ENCODE results near the gene ST3GAL2.
A peak's percentile ranks its signal among the peaks of the same experiment; 100 is the strongest.

ST3GAL2 gene

GRCh38 chr16:70432356-70432722 lies 6.6 kb downstream of the ST3GAL2 start:
- H2BK12ac ChIP-seq (ENCODE audit: low read length in 2 of 2): peak overlapping the region in 1 of 2 experiments; percentile 66
- H3K4ac ChIP-seq (ENCODE audit: low read depth in 1 of 2, low read length in 2 of 2): no peak overlapping the region
- H3K4me3 ChIP-seq (ENCODE audit: insufficient read depth in 1 of 2, low read depth in 1 of 2, low read length in 2 of 2): no peak overlapping the region
- no peaks in the 10 kb centered on the region for H3K9me3 ChIP-seq (ENCODE audit: control insufficient read depth, low read length)
- H3K27ac ChIP-seq (ENCODE audit: low read length, poor library complexity, severe bottlenecking): peak overlapping the region; percentile 60
- H3K23ac ChIP-seq (ENCODE audit: low read length in 2 of 2): peak overlapping the region in 1 of 2 experiments; percentile 16
- peaks cover 56% of the 10 kb centered on the region for H3K4me1 ChIP-seq (ENCODE audit: control insufficient read depth, insufficient read depth, low read depth, low read length)
- H3K4me2 ChIP-seq (ENCODE audit: low read length, poor library complexity, severe bottlenecking): no peak overlapping the region
- no peak overlapping the region for H3K14ac ChIP-seq (ENCODE audit: low read length in 2 of 2)
- peak overlapping the region; percentile 73 for H2BK15ac ChIP-seq (ENCODE audit: low read depth, poor library complexity, severe bottlenecking)
- H2BK5ac ChIP-seq (ENCODE audit: low read depth, low read length, poor library complexity, severe bottlenecking): no peak overlapping the region
- H3K36me3 ChIP-seq (ENCODE audit: control insufficient read depth in 1 of 2, insufficient read depth in 2 of 2, low read depth in 1 of 2, low read length in 2 of 2): peaks cover 7% of the 10 kb centered on the region in 2 experiments
- peak overlapping the region; percentile 2 for H4K91ac ChIP-seq (ENCODE audit: low read length)
- peak overlapping the region in 1 of 2 experiments; percentile 69 for H3K18ac ChIP-seq (ENCODE audit: low read depth in 1 of 2, low read length in 2 of 2)
- peak; percentile 39 for DNase-seq
- no peak overlapping the region for H2BK120ac ChIP-seq (ENCODE audit: low read depth, low read length)
- H3K79me1 ChIP-seq (replicated peaks; ENCODE audit: low read length, poor library complexity, severe bottlenecking): peaks cover 2% of the 10 kb centered on the region
- no peak overlapping the region for H3K9ac ChIP-seq (ENCODE audit: low read length)
- H4K8ac ChIP-seq (ENCODE audit: low read length): no peak overlapping the region
- H2AK5ac ChIP-seq (ENCODE audit: low read length, severe bottlenecking): peak overlapping the region; percentile 7
- no peaks in the 10 kb centered on the region for H3K27me3 ChIP-seq (ENCODE audit: control insufficient read depth in 1 of 2, insufficient read depth in 1 of 2, low read length in 2 of 2)
- 100% methylated on average over 2 of the region's 3 CpGs for WGBS
- no peak overlapping the region for H2AFZ ChIP-seq (ENCODE audit: low read depth, low read length)

DNA sequence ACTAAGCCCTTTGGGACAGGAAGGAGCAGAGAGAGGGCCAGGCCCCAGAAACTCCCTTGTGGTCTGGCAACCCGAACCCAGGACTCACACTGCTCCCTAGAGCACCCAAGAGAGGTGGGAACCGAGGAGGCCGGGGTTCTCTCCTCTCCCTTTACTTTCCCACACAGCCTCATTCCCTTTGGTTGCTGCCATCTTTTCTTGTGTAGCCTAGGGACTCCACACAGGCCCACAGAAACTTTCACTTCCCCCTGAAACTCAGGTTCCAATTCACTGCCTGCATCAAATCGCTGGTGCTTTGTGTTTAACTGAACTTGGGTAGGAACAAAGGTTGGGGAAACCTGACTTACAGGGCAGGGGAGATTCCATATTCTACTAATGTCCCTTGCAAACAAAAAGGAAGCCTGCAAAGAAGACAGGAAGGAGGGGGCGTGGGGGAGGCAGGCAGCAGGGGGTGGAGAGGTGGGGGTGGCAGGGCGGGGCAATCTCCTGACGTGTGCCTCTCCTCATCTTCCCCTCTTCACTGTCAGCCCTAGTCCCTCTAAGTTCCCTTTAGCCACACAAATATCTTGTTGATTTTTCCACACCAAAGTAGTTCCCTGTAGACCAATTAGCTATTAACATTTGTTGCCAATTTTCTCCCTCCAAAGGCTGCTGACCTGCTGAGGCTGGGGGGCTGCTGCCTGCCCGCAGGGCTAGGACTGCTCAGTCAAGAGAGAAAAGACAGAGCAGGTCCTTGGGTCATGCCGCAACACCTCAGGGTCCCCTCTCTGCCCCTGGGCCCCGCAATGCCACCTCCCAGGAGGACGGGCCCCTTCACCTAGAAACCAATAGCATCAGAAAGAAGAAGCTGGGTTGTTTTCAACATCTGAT lies 8.0 kb downstream of the ST3GAL2 start:
- Histone ChIP-seq H4K91ac (ENCODE audit: low read length) (peak overlapping the region; percentile 99), H3K4me3 (ENCODE audit: insufficient read depth in 1 of 2, low read depth in 1 of 2, low read length in 2 of 2) (no peak overlapping the region), H3K4me2 (ENCODE audit: low read length, poor library complexity, severe bottlenecking) (no peak overlapping the region)

DNA sequence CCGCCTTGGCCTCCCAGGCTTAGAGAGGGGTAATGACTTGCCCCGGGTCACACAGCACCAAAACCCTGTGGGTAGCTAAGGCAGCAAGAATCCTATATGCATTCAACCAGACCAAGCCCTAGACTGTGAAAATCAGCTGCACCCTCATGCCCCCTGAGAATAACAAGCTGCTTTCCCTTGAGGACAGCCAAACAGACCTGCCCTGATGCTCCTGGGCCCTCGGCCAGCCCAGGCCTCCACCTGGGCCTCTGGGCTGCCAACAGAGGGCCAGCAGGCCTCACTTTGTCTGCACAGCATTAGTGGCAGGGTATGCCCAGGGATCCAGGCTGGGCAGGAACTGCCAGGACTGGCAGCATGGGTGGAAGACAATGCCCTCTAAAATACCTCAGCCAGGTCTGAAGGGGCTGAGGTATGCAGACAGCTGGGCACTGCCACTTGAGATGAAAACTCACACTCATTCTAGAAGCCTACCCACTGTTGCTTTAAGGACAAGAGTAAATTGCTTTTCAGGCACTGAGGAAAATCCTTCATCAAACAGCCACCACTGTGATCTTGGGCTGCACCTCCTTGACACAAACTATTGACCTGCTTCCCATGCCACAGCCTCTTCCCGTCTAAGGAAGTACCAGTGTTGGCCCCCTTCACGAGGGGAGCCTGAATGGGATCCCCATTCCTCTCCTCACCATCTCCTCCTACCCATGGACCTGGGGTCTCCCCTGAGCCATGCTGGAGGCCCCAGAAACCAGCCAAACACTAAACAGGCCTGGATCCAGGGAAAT lies 8.8 kb downstream of the ST3GAL2 start:
- Histone ChIP-seq H2AK5ac (ENCODE audit: low read length, severe bottlenecking) (peak overlapping the region; percentile 95), H3K14ac (ENCODE audit: low read length in 2 of 2) (peak overlapping the region in 1 of 2 experiments; percentile 89), H3K27me3 (ENCODE audit: control insufficient read depth in 1 of 2, insufficient read depth in 1 of 2, low read length in 2 of 2) (no peaks in the 10 kb centered on the region), H3K27ac (ENCODE audit: low read length, poor library complexity, severe bottlenecking) (peak overlapping the region; percentile 79), H2BK15ac (ENCODE audit: low read depth, poor library complexity, severe bottlenecking) (peak overlapping the region; percentile 86), H2AFZ (ENCODE audit: low read depth, low read length) (no peak overlapping the region), H3K4me2 (ENCODE audit: low read length, poor library complexity, severe bottlenecking) (no peak overlapping the region), H3K18ac (ENCODE audit: low read depth in 1 of 2, low read length in 2 of 2) (peak overlapping the region; percentile 92 to 96), H3K23ac (ENCODE audit: low read length in 2 of 2) (peak overlapping the region in 1 of 2 experiments; percentile 90), H3K4me1 (ENCODE audit: control insufficient read depth, insufficient read depth, low read depth, low read length) (peaks cover 53% of the 10 kb centered on the region), H2BK120ac (ENCODE audit: low read depth, low read length) (peak overlapping the region; percentile 93), H2BK5ac (ENCODE audit: low read depth, low read length, poor library complexity, severe bottlenecking) (peak overlapping the region; percentile 84), H3K4ac (ENCODE audit: low read depth in 1 of 2, low read length in 2 of 2) (peak overlapping the region; percentile 64 to 98), H4K91ac (ENCODE audit: low read length) (peak overlapping the region; percentile 99), H3K9ac (ENCODE audit: low read length) (no peak overlapping the region), H2BK12ac (ENCODE audit: low read length in 2 of 2) (peak overlapping the region; percentile 94 to 99), H3K4me3 (ENCODE audit: insufficient read depth in 1 of 2, low read depth in 1 of 2, low read length in 2 of 2) (no peak overlapping the region), H3K9me3 (ENCODE audit: control insufficient read depth, low read length) (no peaks in the 10 kb centered on the region), H4K8ac (ENCODE audit: low read length) (peak overlapping the region; percentile 92), H3K79me1 (replicated peaks; ENCODE audit: low read length, poor library complexity, severe bottlenecking) (peaks cover 7% of the 10 kb centered on the region), H3K36me3 (ENCODE audit: control insufficient read depth in 1 of 2, insufficient read depth in 2 of 2, low read depth in 1 of 2, low read length in 2 of 2) (peaks cover 7 to 11% of the 10 kb centered on the region in 2 experiments)
- no peak for DNase-seq
- WGBS: 85% methylated on average over 5 of the region's 5 CpGs

More for the DNA sequence above, 8.0 kb downstream of the ST3GAL2 start:
- Histone ChIP-seq H3K4me1 (ENCODE audit: control insufficient read depth, insufficient read depth, low read depth, low read length) (peaks cover 51% of the 10 kb centered on the region), H3K23ac (ENCODE audit: low read length in 2 of 2) (peak overlapping the region; percentile 8 to 95), H4K8ac (ENCODE audit: low read length) (peak overlapping the region; percentile 92), H3K27me3 (ENCODE audit: control insufficient read depth in 1 of 2, insufficient read depth in 1 of 2, low read length in 2 of 2) (no peaks in the 10 kb centered on the region), H3K18ac (ENCODE audit: low read depth in 1 of 2, low read length in 2 of 2) (peak overlapping the region; percentile 94 to 96), H2AK5ac (ENCODE audit: low read length, severe bottlenecking) (peak overlapping the region; percentile 95), H2BK120ac (ENCODE audit: low read depth, low read length) (peak overlapping the region; percentile 96), H2BK5ac (ENCODE audit: low read depth, low read length, poor library complexity, severe bottlenecking) (peak overlapping the region; percentile 84), H3K27ac (ENCODE audit: low read length, poor library complexity, severe bottlenecking) (peak overlapping the region; percentile 79), H3K9ac (ENCODE audit: low read length) (no peak overlapping the region), H2AFZ (ENCODE audit: low read depth, low read length) (no peak overlapping the region), H3K79me1 (replicated peaks; ENCODE audit: low read length, poor library complexity, severe bottlenecking) (peaks cover 2% of the 10 kb centered on the region), H2BK12ac (ENCODE audit: low read length in 2 of 2) (peak overlapping the region; percentile 91 to 99), H3K4ac (ENCODE audit: low read depth in 1 of 2, low read length in 2 of 2) (peak overlapping the region; percentile 64 to 98), H3K14ac (ENCODE audit: low read length in 2 of 2) (peak overlapping the region in 1 of 2 experiments; percentile 83), H3K36me3 (ENCODE audit: control insufficient read depth in 1 of 2, insufficient read depth in 2 of 2, low read depth in 1 of 2, low read length in 2 of 2) (peaks cover 7% of the 10 kb centered on the region in 2 experiments), H2BK15ac (ENCODE audit: low read depth, poor library complexity, severe bottlenecking) (peak overlapping the region; percentile 87), H3K9me3 (ENCODE audit: control insufficient read depth, low read length) (no peaks in the 10 kb centered on the region)
- DNase-seq: peak; percentile 55
- 41% methylated on average over 6 of the region's 11 CpGs for WGBS
